Fibroblast of lung (primary cell): Measurements from ENCODE around the gene PPP1R7.

ENCODE experiments used
- EZH2 ChIP-seq: IDR thresholded peaks from 2 replicates; pipeline ENCODE4 v1.5.1; 2012; ENCODE audit warnings: low read length, control low read depth, mild to moderate bottlenecking; ENCODE audit errors: missing control alignments
- TF ChIP-seq, protein P1 (sequence below), 2 donors: IDR thresholded peaks in 1 of 2; conservative IDR thresholded peaks in 1 of 2; 1 replicate in 1 of 2; 2 replicates in 1 of 2; pipeline ENCODE4 v1.5.1; 2011 to 2012; ENCODE audit warnings: low read length in 2 of 2, control low read depth in 1 of 2, inconsistent platforms in 1 of 2, low read depth in 1 of 2, mild to moderate bottlenecking in 1 of 2

DNA sequence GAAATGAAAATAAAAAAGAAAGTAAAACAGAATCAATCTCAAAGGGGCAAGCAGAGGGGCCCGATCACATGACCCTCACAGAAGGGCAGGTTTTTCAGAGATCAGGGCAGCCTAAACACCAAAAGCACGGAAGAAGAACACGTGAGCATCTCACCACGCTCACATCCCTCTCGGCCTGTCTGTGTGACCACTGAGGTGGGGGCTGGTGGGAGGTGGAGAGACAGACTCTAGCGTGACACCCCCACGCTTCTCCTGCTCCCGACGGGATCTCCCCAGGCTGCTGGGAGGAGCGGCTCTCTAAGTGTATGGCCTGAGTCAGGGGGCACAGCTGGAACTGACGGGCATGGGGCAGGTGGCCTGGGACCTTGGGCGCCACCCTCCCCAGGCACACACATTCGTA lies 24.6 kb upstream of the PPP1R7 start:
- TF ChIP-seq, protein P1, sequence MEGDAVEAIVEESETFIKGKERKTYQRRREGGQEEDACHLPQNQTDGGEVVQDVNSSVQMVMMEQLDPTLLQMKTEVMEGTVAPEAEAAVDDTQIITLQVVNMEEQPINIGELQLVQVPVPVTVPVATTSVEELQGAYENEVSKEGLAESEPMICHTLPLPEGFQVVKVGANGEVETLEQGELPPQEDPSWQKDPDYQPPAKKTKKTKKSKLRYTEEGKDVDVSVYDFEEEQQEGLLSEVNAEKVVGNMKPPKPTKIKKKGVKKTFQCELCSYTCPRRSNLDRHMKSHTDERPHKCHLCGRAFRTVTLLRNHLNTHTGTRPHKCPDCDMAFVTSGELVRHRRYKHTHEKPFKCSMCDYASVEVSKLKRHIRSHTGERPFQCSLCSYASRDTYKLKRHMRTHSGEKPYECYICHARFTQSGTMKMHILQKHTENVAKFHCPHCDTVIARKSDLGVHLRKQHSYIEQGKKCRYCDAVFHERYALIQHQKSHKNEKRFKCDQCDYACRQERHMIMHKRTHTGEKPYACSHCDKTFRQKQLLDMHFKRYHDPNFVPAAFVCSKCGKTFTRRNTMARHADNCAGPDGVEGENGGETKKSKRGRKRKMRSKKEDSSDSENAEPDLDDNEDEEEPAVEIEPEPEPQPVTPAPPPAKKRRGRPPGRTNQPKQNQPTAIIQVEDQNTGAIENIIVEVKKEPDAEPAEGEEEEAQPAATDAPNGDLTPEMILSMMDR (conservative IDR thresholded peaks at IDR 0.05 in 1 of 2, IDR thresholded peaks at IDR 0.05 in 1 of 2; ENCODE audit: low read depth in 1 of 2, low read length in 2 of 2), result no peak
- no peak for TF ChIP-seq EZH2
